Measurements from ENCODE around the gene SSTR3.
"Not testable (repeated sequence)": the region's sequence is repeated elsewhere in the genome, so short reads cannot be mapped to it uniquely, and the experiment has no call there.

Gene SSTR3

DNA sequence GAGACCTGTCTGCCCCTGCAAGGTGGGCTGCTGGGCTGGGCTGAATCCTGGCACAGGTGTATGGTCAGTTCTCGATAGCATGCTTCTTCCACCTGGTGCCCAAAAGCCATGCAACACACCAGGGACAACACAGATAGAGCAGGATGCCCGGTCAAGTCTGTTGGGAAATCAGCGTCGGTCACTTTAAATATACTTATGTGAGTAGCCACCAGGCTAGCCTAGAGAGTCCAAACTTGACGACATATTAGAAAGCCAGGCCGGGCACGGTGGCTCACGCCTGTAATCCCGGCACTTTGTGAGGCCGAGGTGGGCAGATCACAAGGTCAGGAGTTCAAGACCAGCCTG is 33.2 kb downstream of the SSTR3 start:
- DNase-seq, result no peak

DNA sequence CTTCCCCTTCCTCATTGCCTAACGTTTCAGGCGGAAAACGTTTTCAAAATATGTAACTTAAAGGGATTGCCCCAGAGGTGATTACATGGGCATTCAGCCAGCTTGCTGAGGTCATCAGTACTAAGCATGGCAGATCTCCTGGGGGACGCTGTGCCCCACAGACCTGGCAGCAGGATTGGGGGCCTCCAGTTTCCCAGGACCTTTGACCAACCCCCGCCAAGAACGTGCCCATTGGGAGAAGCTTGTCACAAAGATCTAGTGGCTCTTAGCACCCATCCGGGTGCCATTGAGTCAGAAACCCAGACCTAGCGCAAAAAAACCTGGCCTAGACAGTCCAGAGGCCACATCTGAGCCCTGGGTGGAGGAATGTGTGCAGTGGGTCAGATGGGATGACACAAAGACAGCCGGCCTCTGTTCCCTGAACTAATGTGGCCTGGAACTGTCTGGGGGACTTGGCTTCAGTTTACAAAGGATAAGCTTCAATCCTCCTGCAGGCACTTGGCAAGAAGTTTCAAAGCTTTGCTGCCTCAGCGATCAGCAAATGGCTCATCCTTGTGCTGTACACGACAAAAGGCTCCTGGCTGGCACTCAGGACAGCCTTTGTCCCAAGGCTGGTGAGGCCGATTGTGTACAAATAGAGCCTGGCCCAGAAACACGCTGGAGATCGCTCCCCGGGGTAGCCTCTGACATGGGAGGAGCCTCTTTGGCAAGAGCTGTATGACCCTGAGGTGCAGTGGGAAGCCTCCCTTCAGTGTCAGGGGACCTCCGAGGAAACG is 33.7 kb downstream of the SSTR3 start:
- no peak for DNase-seq

- DNase-seq, result no peak
These were observed 34.5 kb downstream of the SSTR3 start for GRCh38 chr22:37177755-37178154.

- no peak for DNase-seq
These were observed 35.1 kb downstream of the SSTR3 start for GRCh38 chr22:37177221-37177620.

DNA sequence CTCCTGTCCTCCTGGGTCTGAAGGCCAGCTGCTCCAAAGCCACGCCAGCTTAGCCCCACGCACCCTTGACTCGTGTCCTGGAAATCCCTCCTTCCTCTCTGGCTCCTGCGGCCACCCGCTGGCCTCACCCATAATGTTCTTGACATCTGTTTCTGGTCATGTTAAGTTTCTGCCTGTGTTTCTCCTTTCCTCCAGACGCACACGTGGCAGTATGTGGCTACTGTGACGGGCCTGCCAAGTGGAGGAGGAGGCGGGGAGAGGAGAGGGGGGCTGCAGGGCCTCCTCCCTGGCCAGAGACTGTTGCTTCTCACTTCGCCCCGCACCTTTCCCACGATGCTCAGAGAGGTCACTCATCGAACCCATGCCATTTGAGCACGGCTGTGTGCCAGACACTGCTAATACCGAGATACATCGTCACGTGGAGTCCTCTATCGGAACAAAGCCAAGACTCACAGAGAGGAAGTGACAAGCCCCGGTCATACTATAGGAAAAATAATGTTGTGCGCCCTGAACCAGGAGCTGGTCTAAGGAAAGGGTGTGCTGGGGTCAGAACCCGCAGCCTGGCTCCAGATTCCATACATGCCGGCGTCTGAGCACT is 35.7 kb downstream of the SSTR3 start:
- peak; percentile 20 for DNase-seq

DNA sequence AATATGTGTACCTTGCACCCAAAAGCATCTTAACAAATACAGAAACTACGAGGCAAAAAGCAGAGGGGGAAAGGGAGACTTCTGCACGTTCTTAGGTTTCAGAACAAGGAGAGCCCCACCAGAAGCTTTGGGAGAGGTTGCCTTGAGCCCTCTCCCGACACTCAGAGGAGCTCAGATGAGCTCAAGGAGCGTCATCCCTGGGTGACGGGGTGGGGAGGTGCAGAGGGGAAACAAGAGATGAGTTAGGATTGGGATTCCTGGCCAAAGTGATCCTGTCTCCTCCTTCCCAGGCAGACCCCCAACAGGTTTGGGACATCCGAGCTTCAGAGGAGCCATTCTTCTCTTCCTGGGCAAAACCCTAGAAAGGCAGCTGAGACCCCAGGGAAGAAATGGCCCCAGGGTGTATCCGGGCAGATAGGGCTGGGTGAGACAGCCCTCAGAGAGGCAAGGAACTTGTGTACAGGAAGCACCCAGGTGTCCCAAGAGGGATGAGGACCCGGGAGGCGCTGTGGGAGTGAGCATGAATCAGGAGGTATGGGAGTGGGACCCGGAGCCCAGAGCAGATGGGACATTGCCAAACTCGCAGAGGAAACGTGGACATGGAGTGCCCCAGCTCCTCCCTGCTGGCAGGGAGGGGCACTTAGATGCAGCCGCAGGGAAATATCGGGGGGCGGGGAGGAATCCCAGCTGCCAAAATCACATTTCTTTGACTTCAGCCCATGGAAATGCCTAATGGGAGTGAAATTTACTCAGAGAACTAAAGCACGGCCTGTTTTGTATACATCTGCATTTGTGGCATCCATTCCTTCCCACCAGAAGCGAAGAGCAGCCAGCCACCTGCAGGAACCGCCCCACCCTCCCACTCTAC is 36.6 kb downstream of the SSTR3 start:
- peak; percentile 12 for DNase-seq

- DNase-seq, result no peak
These were observed 37.3 kb downstream of the SSTR3 start for GRCh38 chr22:37174964-37175363.

DNA sequence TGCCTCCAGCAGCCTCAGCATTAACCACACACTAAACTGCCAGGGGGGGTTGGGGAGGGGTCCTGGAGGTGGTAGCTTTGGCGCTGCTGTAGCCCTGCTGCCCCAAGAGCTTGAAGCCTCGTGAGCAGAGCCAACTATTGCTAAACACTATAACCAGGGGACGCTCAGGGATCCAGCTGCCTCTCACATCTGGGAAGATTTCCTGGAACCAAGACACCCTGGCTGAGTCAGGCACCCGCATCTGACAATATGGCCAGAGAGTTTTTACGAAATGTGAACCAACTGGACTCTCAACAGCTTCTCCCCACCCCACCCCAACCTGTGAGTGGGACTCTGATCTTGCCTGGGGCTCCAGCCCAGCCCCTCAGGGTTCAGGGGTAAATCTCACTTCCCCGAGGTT is 38.6 kb downstream of the SSTR3 start:
- DNase-seq, result peak; percentile 11

DNA sequence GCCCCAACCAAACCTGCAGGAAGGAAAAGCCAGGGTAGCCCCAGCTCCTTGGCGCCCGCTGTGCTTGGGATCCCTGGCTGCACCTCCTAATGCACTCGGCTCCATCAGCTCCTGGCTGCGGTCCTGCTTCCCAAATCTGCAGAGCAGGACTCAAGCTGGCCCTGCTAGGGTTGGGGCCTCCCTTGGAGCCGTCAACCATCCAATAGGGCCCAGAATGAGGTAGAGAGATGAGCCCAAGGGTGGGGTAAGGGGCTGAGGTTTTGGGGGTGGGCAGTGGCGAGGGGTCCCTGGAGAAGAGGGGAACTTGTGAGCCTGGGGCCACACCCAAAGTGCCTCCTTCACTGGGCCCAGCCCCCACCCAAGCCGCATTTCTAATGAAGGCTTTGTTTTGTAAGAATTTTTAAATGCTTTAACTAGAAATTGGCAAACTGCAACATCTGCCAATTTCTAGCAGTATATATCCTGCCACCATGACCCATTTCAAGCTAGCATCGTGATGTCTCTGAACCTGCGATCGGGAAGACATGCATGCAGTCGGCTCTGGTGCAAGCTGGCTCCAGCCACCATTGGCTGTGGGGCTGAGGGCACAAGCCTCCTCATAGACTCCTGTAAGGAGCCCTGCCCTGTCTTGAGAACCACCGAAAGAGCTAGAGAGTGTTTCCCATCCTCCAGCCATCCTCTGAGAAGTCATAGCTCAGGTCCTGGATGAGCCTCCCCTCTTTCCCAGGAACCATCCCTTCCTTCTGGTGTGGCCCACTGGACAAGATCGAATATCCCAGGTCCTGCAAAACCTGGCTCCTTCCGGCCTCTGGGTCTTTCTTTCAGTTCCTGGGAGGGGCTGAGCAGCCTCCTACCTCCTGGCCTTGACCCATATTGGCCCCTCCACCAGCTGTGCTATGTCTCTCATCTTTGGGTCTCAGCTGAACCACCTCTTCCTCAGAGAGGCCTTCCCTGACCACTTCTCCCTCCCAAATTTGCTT is 39.7 kb downstream of the SSTR3 start:
- DNase-seq, result peak; percentile 12

DNA sequence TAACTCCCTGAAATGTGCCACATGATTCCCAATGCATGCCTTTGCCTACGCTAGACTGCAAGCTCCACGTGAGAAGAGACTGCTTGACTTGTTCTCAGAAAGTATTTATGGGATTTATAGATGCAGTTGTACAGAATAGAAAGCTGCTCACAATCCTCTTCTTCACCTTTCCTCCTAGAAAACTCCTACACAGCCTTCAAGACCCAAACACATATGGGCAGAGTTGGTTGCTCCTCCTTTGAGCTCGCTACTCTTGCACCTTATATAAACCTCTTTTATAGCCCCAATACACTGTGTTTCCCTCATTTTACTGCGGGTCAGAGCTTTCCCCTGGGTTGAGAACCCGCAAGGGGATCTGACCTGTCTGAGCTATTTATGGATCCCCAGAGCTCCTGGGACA is 40.6 kb downstream of the SSTR3 start:
- no peak for DNase-seq

- DNase-seq, result not testable (repeated sequence)
These were observed 41.4 kb downstream of the SSTR3 start for GRCh38 chr22:37170689-37171405.

GRCh38 chr22:37169947-37170688 is 42.2 kb downstream of the SSTR3 start:
- peak; percentile 21 for DNase-seq

GRCh38 chr22:37169406-37169805 is 42.9 kb downstream of the SSTR3 start:
- DNase-seq, result peak; percentile 8

DNA sequence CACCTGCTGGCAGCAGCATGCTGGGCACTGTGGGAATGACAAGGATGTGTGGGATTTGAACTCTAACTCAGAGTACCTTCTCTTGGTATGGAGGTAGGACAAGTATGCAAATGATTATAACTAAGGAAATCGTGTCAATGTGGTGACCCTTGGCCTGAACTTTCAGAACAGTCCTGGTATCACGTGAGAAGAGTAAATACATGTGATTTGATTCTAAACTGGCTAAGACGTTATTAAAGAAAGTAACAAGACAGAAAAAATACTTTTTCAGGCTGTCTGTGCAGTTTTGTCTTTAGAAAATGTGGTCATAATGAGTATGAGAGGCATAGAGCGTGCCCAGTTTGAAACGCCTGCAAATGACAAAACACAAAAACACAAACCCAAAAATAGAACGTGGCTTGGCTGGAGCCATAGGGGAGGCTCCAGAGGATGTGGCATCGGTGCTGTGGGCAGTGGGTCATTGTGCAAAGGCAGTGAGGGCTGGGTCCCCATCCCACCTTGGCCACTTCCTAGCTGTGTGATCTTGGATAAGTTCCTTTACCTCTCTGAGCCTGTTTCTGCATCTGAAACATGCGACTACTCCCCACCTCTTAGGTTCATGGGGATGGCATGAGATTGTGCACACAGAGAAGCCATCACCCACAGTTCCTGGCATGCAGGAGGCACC is 44.2 kb downstream of the SSTR3 start:
- DNase-seq, result peak; percentile 15

- peak; percentile 17 for DNase-seq
These were observed 44.9 kb downstream of the SSTR3 start for GRCh38 chr22:37167176-37167980.

DNA sequence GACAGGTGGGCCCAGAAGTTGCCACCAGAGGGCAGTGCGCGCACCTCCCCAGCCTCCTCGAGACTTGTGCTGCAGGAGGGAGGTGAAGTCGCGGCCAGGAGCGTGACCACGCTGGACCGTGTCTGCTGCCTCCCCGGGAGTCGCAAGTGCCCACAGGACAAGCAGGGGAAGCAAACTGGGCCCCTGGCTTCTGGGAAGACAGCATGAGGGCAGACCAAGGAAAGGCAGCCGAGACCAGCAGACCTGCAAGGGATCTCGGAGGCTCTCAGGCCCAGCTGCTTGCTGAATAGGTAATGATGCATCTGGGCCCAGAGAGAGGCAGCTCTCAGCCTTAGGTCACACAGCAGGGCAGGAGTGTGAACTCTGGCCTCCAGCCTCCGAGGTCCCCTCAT is 45.6 kb downstream of the SSTR3 start:
- peak; percentile 90 for DNase-seq

- DNase-seq, result no peak
These were observed 46.2 kb downstream of the SSTR3 start for GRCh38 chr22:37165940-37166674.

GRCh38 chr22:37165066-37165465 is 47.2 kb downstream of the SSTR3 start:
- DNase-seq, result no peak

DNA sequence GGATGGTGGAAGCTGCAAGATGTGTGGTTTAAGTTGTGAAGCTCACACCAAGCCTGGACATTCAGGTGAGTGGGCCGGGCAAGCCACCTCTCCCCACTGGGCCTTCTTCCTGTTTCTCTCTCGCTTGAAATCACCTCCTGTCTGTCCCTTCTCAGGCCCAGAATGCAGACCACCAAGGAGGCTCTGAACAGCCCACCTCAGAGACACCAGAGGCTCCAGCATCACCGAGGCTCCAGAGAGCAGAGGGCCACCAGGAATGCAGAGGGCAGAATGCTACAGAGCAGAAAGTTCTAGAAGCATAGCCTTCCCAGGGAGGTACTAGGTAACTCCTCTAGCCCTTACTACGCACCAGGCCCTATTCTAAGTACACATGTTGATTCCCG is 47.8 kb downstream of the SSTR3 start:
- DNase-seq, result no peak

Data from activated T-cell treated with anti-CD3 and anti-CD28 coated beads, Interleukin-2, amount 50 U/mL, for 1 hour (primary cell).